GM11168 (cell line): ENCODE measurements around the gene RRP1.

Experiments
- in situ Hi-C: fragments of 300-500 bp; cut with MboI; formaldehyde crosslinking; loops from one replicate; pipeline ENCODE4 v1.12.0; 2022; ENCODE audit warnings: low sequenced_read_pairs; ENCODE audit not compliant: unreplicated experiment

Gene RRP1

DNA sequence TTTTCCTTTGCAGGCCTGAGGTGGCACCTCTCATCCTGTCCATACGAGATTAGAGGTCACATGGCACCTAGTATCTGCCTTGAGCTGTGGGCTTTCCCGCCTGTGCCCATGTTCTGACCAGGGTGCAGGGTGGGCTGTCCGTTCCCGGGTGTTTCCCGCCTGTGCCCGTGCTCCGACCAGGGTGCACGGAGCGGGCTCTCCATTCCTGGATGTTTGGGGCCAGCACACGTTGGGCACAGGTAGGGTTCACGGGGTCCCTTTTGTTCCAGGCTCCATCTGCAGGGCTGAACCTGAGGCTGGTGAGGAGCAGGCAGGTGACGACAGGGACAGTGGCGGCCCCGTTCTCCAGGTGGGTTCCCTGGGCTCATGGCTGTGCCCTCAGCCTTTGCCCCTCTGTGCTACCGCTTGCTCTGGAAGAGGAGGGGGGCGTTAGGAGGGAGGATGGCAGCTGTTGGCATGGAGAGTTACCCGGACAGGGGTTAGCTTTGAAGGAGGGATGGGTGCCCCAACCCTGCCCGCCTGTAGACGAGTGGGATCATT lies 10.0 kb downstream of the RRP1 start:
- in situ Hi-C loops, result no loop called here

- in situ Hi-C loops, result no loop called here
These were observed 10.7 kb downstream of the RRP1 start for GRCh38 chr21:43800124-43800523.

GRCh38 chr21:43800566-43800965 lies 11.2 kb downstream of the RRP1 start:
- in situ Hi-C loops, result no loop called here

GRCh38 chr21:43801006-43801783 lies 11.8 kb downstream of the RRP1 start:
- in situ Hi-C loops, result no loop called here

DNA sequence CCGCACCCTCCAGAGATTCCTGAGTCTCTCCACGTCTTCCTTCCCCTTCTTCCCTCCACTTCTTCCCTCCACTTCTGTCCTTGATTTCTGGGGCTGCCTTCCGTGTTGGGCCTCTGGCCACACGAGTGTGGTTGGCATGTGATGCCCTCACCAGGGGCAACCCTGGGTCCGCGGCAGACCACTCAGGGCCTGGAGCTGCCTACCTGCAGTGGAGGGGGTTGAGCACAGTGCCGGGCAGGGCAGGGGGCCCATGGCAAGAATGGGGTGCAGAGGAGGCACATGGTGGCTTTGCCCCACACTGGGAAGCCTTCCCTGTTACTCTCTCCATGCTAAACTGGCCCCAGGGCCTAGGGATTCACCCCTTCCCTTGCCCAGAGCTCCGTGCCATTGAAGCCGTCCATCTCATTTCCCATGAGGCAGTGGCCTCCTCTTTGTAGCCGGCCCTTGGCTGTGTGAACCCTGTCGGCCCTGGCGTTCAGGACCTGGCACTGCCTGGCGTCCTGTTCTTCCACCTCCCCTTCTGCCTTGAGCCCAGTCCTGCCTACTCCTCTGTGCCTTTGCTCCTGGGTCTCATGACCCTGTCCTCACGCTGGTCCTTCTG lies 13.4 kb downstream of the RRP1 start:
- in situ Hi-C loops, result no loop called here

- in situ Hi-C loops, result no loop called here
These were observed 14.4 kb downstream of the RRP1 start for GRCh38 chr21:43803558-43804300.

GRCh38 chr21:43805275-43805800 lies 16.0 kb downstream of the RRP1 start:
- in situ Hi-C loops, result no loop called here

DNA sequence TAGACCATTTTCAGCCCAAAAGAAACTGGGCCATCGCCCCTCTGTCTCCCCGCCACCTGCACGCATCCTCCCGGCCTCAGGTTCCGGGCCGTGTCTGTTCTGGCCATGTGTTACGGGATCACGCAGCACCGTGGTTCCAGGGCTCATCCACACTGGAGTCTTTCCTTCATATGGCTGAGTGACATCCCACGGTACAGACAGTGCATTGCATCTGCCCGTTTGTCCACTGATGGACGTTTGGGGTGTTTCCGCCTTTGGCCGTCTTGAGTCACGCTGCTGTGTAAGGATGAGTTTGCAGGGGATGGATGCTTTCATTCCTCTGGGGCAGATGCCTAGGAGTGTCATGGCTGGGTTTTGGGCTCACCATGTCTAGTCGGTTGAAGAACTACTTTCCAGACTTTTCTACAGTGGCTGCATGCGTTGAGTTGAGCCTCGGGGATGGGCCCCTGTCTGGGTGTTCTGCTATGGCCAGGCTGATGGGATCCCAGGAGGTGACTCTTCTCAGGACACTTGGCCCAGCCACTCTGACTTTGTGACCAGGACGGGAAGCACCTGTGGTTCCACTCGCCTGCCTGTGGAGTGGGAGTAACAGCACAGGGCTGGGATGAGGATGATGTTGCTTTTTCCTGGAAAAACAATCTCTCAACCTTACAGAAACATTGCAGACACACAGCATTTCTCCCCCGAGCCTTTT lies 16.8 kb downstream of the RRP1 start:
- in situ Hi-C loops, result no loop called here

DNA sequence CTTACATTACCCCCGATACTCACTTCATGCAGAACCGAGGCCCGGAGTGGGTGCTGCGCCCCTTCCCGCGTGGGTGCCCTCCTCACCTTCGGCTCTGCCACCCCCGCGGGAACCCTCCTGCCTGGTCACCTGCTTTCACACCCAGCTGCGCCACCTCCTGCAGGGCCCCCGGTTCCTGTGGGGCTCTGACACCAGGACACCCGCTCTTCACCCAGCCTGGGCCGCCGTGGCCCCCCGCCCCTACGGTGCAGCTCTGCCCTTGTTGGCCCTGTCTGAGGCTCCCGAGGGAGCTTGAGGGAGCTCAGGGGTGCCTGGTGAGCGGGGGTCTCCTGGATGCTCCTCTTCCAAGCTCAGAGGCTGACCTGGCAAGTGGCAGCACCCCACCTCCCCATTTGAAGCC lies 19.0 kb downstream of the RRP1 start:
- in situ Hi-C loops, result no loop called here

- in situ Hi-C loops, result no loop called here
These were observed 19.5 kb downstream of the RRP1 start for GRCh38 chr21:43808832-43809251.

- in situ Hi-C loops, result no loop called here
These were observed 20.0 kb downstream of the RRP1 start for GRCh38 chr21:43809346-43809799.

DNA sequence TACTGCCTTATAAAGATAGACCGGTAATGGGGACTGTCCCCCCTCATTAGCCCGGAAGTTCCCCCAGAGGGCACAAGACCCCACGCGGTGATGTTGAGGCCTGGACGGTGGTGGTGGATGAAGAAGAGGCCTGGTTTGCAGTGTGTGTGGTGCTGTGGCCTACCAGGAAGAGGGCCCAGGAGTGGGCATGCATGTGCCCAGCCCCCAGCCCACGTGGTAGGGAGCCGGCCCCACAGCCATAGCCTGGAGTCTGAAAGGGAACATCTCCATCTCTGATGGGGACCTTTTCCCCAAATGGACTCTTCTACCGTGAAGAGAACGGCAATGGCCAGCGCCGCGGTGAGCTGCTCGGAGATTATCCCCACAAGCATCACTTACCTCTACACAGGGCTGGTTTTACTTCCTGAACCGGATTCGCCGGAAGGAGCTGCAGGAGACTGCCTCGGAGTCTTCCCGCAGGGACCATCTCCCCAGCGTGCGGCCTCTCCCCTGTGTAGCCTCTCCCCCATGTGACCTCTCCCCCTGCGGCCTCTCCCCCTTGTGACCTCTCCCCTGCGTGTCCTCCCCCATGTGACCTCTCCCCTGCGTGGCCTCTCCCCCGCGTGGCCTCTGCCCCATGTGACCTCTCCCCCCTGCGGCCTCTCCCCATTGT lies 20.6 kb downstream of the RRP1 start:
- in situ Hi-C loops, result loop anchor here (5.0 kb wide), 1 partner anchor 167 kb away; no protein-coding TSS in a partner anchor

DNA sequence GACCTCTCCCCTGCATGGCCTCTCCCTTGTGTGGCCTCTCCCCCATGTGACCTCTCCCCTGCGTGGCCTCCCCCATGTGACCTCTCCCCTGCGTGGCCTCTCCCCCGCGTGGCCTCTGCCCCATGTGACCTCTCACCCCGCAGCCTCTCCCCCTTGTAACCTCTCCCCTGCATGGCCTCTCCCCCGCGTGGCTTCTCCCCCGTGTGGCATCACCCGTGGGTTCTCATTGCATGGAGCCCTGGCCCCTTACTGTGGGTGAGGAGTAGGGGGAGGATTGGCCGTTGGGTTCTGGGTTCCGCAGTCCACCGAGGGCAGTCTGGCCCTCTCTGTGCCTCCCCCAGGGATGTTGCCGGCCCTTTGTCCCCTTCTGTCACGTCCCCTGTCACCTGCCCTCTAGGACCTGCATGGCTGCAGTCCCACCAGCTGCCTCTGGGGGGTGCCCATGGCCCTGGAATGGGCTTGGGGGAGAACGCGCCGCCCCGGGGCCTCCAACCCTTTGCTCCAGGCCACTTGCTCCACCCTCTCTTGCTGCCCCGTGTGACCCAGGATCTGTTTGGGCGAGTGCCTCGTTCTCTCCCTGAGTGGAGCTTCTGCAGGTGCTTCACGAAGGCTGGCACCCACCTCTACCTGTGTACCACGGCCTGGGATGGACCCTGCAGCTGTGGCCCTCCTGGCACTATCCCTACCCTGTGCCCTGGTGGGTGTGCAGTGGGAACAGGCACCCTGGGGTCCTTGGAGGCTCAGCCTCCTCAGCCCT lies 21.3 kb downstream of the RRP1 start:
- in situ Hi-C loops, result loop anchor here (5.0 kb wide), 1 partner anchor 167 kb away; no protein-coding TSS in a partner anchor

- in situ Hi-C loops, result loop anchor here (5.0 kb wide), 1 partner anchor 166 kb away; no protein-coding TSS in a partner anchor
These were observed 22.1 kb downstream of the RRP1 start for GRCh38 chr21:43811262-43812105.

GRCh38 chr21:43812139-43812821 lies 22.9 kb downstream of the RRP1 start:
- in situ Hi-C loops, result loop anchor here (5.0 kb wide), 1 partner anchor 165 kb away; no protein-coding TSS in a partner anchor

- in situ Hi-C loops, result loop anchor here (5.0 kb wide), 1 partner anchor 164 kb away; no protein-coding TSS in a partner anchor
These were observed 23.7 kb downstream of the RRP1 start for GRCh38 chr21:43812957-43813655.

DNA sequence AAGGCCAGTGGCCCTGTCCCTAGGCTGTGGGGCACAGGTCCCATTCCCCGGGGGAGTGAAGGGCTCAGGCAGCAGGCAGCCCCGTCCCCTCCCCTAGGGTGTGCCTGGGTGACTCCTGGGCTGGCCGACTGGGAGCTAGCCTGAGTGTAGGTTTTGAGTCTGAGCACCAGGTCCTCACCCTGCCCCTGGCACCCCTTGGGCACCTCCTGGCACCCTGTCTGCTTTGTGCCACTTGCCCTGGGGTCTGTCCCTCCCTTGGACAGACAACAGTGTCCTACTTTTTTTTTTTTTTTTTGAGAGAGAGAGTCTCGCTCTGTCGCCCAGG lies 24.2 kb downstream of the RRP1 start:
- in situ Hi-C loops, result loop anchor here (5.0 kb wide), 1 partner anchor 164 kb away; no protein-coding TSS in a partner anchor
